Activated CD8-positive, alpha-beta memory T cell treated with anti-CD3 and anti-CD28 coated beads, Interleukin-2, amount 50 U/mL, for 24 hours (primary cell): ENCODE results near the gene KIAA1755.

Source experiments
- DNase-seq: peaks from one replicate; pipeline ENCODE4 v3.0.0-alpha.2; 2020; ENCODE audit errors: extremely low read depth

KIAA1755 gene

GRCh38 chr20:38180781-38181180, 79.8 kb downstream of the KIAA1755 start:
- no peak for DNase-seq

- DNase-seq: no peak
Observed at GRCh38 chr20:38179846-38180245, 80.7 kb downstream of the KIAA1755 start.

DNA sequence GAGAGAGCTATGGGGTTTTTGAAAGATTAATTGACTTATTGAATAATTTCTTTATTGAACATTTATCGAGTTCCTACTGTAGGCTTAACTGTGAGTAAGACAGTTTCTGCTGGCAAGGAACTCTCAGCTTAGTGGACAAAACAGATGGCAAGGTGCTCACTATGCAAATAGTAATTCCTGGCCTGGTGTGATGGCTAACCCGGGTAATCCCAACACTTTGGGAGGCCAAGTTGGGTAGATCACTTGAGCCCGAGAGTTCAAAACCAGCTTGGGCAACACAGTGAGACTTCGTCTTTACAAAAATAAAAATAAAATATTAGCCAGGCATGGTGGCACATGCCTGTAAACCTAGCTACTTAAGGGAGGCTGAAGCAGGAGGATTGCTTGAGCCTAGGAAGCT, 82.0 kb downstream of the KIAA1755 start:
- no peak for DNase-seq

DNA sequence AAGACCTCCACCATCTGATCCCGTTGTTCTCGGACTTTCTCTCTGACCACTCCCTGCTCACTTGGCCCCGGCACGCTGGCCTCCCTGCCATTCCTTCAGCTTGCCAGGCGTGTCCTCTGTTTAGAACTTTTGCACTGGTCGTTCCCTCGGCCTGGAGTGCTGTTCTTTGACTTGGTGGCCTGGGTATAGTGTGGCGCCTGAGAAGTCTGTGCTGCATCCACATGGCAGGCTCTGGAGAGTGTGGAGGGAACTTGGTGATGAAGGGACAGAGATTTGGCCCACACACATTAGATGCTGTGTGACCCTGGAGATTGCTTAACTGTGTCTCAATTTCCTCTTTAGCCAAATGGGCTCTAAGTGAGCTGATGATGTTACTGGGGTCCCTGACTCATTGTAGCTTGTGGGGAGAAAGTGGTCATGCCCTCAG, 82.5 kb downstream of the KIAA1755 start:
- DNase-seq: no peak

DNA sequence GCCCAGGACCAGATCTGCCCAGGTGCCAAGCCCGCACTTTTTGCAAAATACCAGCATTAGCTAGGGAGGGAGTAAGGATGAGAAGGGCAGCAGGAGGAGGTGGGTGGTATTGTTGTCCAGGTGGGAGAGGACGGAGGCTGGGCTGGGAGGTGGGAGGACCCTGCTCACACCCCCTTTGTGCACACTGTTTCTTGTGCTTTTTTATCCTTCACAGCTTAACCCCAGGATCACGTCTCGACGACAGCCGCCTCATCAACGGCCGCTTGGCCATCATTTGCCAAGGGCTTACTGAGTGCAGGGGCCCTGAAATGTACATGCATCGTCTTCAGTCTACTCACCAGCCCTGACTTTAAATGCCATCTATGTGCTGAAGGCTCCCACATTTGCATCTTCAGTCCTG, 83.3 kb downstream of the KIAA1755 start:
- DNase-seq: no peak

DNA sequence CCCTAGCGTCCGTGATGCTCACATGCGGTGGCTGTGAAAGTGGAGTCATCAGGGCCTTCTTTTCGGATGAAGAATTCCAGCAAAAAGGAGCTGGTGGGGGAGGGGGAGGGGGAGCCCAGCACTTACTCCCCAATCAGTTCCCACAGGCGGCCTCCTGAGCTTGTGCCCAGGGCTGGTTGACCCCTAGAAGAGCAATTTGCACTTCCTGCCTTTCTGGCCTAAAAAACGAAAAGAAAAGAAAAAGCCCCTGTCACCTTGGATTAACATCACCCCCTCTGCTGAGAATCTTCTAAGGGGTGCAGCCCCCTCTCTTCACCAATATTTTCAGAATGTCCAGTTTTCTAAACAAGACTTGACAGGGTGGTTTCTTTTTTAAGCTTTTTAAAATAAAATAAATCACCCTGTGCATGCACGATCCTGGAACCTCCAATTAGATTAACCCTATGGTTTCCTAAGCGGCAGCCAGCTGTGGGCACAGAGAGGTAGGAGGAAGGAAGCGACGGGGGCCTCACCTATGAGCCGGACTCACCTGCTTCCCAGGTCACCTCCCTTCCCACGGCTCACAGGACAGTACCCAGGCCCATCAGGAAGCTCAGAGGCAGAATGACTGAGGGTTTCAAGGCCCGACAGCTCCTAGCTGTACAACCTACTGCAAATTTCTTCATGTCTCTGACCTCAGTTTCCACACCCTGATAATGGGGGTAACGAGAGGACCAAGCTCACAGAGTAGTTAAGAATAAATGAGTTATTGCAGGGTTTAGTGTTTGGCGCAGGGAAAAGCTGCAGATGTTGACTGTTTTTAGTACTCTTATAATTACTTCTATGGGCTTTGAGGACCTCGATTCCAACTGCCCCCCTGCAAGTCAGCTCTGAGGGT, 85.0 kb downstream of the KIAA1755 start:
- no peak for DNase-seq

DNA sequence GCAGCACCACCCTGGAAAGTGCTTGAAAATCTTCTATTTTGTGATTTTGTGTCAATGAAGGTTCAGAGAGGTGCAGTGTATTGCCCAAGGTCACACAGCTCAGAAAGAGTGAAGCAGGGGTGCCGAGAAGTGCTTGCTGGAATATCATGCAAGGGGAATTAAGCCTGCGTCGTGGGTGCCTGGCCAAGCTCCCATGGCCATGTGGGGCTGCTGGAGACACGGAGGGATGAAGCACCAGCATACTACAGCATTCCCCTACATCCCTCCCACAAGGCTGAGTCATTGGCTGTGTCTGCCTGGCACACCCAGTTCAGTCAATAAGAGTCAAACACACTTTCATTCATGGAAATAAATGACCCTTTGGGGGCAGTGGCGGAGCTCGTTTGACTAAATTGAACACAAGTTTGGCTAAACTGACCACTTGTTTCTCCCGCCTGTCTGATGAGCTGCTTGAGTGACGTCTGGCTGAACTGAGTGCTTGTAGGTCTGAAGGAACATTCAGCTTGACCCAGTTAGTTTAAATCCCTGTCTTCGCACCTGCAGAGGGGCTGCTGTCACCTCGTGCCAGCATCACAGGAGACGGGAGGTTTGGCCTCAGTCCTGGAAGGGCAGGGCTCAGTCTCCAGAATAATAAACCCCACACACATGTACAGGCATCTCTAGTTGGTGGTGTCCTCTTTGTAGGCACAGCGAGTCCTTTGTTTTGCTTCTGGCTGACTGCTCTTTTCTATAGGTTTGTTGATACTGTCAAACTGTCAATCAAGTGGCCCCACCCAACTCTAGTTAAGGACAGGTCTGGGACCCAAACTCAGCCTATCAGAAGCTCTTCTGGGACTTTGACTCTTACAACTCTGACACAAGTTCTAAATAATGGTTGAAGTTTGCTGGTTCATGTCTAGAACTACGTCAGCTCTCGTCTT, 87.0 kb downstream of the KIAA1755 start:
- no peak for DNase-seq

- no peak for DNase-seq
Observed at GRCh38 chr20:38172408-38172807, 88.1 kb downstream of the KIAA1755 start.

DNA sequence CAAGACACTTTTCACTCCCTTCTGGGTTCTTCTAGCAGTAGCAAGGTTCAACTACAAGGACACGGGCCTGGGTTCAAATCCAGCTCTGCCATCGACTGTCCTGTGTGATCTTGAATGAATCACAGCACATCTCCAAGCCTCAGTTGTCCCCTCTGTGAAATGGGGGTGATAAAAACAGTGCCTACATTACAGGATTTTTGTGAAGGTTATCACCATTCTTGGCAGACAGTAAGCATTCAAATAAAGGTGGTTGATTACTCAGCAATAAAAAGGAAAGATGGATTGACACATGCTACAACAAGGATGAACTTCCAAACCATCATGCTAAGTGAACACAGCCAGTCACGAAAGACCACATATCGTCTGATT, 88.9 kb downstream of the KIAA1755 start:
- no peak for DNase-seq

DNA sequence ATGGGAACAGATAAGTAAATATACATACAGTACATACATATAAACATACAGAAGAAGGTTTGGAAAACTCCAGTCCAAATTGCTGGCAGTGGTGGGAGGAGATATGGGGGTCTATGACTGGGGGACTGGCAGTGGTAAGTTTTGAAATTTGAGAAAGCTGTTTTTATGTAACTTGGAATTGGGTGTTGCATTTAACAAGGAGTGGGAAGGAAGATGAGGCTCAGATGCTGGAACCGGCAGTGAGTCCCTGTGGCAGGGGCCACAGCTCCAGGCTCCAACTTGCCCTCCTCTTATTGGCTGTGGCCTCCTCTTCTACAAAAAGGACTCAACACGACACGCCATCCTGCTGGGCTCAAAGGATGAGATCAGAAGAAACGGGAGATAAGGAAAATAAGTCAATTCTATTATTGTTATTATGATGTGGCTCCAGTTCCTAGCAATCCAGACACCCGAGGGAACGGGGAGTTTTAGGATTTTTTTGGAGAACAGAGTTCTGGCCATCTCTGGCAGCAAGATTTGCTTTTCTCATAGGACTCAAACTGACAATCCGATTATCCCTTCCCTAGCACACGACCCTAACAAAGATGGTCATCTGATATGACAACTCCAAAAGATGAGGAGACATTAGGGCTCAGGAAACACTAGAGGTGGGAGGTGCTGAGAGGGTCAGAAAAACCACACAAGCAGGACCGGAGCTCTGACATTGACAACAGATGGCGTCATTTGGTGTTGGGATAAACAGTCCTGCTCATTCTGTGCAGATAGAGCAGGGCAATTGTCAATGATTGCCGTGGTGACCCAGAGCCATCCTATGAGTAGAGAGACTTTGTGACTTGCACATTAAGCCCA, 89.5 kb downstream of the KIAA1755 start:
- no peak for DNase-seq

DNA sequence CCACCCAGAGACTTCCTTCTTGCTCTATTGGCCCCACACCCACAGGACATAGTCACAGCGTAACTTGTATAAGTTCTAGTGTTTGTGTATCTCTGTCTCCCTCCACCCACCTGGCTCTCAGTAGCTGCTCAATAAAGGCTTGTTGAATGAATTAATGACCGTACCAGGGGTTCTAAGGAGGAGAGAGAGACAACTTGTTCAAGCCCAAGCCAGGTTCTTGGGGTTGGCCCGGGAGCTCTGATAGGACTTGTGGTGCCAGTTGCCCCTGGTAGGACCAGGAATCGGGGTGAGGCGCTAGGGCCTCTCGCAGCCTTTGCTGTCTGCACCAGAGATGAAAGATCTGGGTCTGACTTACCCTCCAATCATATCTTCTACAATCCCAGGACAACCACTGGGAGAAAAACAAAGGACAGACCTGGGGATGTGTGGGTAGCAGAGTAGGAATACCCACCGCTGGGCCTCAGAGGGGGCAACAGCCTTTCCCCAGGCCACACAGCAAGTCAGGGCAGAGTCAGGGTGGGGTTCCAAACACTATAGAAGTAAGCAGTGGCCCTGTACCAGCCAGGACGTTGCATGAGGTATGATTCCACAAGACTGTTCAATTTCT, 90.2 kb downstream of the KIAA1755 start:
- no peak for DNase-seq

DNA sequence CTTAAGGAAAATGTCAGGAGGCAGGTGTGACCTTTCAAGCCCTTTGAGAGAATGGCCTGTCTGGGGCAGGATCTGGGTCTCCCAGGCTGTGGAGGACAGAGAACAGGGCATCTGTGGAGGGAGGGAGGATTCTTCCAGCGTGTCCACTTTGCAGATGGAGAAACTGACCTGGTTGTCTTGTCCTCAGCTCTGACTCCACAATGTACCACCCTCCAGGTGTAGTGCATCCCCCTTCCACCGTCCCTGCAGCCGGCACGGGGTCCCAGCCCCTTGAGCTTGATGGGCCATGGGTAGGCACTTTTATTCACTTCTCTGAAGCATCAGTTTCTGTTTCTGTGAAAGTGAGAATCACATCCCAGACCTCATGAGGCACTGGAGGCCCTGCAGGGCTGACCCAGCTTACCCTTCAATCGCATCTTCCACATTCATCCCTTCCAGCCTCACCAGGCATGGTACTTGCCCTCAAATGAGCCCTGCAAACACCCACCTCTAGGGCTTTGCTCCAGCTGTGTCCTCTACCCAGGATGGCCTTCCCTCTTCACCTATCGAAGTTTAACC, 90.8 kb downstream of the KIAA1755 start:
- DNase-seq: no peak

DNA sequence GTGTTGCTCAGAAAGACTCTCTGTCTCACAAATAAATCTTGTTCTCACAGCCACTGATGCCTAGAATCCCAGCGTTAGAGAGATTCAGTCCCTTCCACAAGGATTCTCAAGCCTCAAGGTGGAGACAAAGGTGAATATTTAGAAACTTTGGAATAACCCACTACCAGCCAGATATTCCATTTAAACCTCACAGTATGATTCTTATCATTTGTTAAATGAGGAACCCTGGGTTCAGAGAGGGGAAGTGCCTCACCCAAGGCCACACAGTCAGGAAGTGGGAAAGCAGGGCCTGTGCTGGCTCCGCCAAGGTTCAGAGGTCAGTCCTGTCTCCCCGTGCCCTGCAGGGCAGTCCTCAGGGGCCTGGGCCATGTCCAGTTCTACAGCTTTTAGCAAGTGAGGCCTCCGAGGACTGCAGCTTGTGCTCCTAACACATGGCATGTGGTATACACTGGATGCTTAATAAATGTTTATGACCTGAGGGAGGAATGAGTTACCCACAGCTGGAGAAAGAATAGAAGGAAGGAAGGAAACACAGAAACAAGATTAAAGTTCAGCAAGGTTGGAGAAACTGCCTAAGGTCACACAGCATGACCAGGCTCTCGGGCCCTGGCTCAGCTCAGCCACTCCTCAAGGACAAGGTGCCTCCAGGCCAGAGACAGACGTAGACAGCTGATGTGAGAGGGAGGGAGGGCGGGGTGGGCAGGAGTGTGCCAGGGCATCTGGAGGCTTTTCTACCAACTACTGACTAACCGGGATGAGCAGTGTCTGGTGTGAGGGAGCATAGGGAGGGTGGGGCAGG, 91.5 kb downstream of the KIAA1755 start:
- no peak for DNase-seq

GRCh38 chr20:38167851-38168760, 92.4 kb downstream of the KIAA1755 start:
- no peak for DNase-seq

DNA sequence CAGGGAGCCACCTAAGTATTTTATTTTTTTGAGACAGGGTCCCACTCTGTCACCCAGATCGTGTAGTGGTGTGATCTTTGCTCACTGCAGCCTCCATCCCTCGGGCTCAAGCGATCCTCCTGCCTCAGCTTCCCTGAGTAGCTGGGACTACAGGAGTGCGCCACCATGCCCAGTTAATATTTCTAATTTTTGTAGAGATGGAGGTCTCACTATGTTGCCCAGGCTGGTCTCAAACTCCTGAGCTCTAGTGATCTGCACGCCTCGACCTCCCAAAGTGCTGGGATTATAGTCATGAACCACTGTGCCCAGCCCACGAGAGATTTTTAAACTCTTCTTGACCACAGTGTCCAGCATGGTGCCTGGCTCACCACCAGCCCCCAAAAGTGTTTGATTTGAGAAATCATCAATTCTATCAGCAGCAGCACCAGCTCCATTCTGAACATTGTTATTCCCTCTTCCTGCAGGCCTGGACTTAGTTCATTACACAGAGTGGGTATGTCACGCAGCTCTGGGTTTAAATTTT, 93.1 kb downstream of the KIAA1755 start:
- no peak for DNase-seq

DNA sequence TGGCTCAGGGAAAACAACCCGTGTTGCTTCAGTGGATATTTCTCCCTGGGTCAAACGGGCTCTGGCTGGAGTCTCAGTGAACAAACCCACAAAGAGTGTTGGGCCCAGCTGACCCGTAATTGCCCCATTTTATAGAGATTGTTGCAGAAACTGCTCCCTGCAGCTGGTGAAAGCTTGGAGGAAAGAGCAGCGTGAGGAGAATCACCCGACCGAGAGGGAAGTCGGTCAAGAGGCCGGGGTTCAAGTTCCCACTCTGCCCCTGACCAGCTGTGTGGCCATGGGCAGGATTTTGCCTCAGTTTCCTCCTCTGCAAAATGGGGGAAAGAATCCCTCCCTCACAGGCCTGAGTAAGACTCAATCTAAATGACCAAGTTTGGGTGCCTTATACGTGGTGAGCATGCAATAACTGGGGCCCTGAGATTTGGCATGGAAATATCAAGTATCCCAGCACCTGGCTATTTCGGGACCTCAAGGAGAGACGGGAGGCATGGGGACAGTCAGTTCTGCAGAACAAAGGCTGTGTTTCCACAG, 93.8 kb downstream of the KIAA1755 start:
- no peak for DNase-seq

DNA sequence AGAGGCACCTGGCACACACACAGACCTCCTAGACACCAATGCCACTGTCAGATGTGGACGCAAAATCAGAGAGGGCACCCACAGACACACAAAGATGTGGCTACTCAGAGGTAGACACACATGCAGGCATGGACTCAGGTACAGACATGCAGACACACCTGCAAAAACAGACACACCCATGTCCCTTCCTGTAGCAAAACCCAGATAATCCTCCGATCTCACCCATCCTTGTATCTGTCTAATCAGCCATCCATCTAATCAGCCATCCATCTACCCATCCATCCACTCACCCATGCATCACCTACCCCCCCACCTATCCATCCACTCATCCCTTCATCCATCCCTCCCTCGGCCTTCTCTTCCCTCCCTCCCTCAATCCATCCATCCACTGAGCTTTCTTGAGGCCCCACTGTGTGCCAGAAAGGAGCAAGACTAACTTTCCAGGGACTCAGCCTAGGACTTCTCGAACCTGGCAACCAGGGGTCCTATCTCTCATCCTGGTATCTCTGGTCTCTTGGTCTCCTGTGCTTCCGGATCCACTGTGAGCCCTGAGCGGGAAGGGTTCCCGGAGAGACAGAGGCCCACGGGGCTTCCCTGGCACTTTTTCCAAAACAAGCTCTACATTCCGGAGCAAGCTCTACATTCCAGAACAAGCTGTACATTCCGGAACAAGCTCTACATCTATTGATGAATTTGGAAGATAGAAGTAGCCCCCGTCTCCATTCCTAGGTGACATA, 94.4 kb downstream of the KIAA1755 start:
- no peak for DNase-seq
